ENCODE data around the gene POU4F2. TPM values are rescaled to one million over a fixed set of nuclear protein-coding genes. Genes with fewer than 3 reads are reported as not detected.

The POU4F2 gene
- not detected in 2 replicates for total RNA-seq

GRCh38 chr4:146638786-146639505, at the start of gene POU4F2:
Gene POU4F2, plus strand, starts transcription at chr4:146638893. Its CDS starts 248 bp downstream, at chr4:146639141.

Other genes starting within 250 kb of the POU4F2 start
- 11.2 and 12.5 TPM in 2 replicates for gene SLC10A7, start 117.0 kb upstream of the POU4F2 start, total RNA-seq